Loucy (cell line): ENCODE measurements around the gene BCKDHB.
"Not testable (repeated sequence)": the region's sequence is repeated elsewhere in the genome, so short reads cannot be mapped to it uniquely, and the experiment has no call there.

Experiments
- EZH2phosphoT487 ChIP-seq: fragments of 200-600 bp; IDR thresholded peaks from 2 replicates; pipeline ENCODE4 v1.6.1; 2018; ENCODE audit warnings: antibody characterized with exemption, mild to moderate bottlenecking, moderate library complexity, borderline replicate concordance
- TF ChIP-seq, protein P1 (sequence below): fragments of 200-600 bp; sonication (generic); conservative IDR thresholded peaks from 2 replicates; pipeline ENCODE4 v1.5.1; 2014; ENCODE audit warnings: mild to moderate bottlenecking, antibody characterized with exemption, low read length

DNA sequence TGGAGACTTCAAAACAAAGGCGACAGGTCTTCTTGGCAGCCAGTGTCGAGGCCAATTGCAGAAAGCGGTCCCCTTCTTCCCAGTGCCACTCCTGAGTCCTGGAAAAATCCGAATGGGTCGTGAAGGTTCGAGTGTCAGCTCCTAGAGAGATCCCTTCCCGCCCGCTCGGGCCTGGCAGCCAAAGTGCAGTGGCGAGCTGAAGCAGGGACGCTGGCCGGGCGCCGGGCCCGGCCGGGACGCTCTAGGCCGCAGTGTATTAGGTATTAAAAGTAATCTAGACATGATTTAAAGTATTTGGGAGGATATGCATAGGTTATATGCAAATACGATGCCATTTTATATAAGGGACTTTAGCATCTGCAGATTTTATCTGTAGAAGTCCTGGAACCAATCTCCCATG is 36.0 kb upstream of the BCKDHB start:
- TF ChIP-seq EZH2phosphoT487 = not testable (repeated sequence)
- TF ChIP-seq, protein P1, sequence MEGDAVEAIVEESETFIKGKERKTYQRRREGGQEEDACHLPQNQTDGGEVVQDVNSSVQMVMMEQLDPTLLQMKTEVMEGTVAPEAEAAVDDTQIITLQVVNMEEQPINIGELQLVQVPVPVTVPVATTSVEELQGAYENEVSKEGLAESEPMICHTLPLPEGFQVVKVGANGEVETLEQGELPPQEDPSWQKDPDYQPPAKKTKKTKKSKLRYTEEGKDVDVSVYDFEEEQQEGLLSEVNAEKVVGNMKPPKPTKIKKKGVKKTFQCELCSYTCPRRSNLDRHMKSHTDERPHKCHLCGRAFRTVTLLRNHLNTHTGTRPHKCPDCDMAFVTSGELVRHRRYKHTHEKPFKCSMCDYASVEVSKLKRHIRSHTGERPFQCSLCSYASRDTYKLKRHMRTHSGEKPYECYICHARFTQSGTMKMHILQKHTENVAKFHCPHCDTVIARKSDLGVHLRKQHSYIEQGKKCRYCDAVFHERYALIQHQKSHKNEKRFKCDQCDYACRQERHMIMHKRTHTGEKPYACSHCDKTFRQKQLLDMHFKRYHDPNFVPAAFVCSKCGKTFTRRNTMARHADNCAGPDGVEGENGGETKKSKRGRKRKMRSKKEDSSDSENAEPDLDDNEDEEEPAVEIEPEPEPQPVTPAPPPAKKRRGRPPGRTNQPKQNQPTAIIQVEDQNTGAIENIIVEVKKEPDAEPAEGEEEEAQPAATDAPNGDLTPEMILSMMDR = not testable (repeated sequence)
